Measurements from ENCODE around the gene KNCN. TPM values are rescaled to one million over a fixed set of nuclear protein-coding genes. Genes with fewer than 3 reads are reported as not detected.

Gene KNCN
- total RNA-seq, 2 donors from 2014 or later, result not detected

Other genes starting within 250 kb of the KNCN start
- gene LRRC41, start 248.0 kb downstream of the KNCN start, total RNA-seq, result 10 to 100 TPM; 49.3 to 55.8 TPM
- 100 to 1,000 TPM; 451 to 502 TPM for gene UQCRH, start 247.9 kb downstream of the KNCN start, total RNA-seq
- gene NSUN4, start 210.8 kb downstream of the KNCN start, total RNA-seq, result 10 to 100 TPM; 18.3 to 19.0 TPM
- gene FAAH, start 157.3 kb downstream of the KNCN start, total RNA-seq, result 100 to 1,000 TPM in 1 of 2 donors, 10 to 100 TPM in 1; 70.0 to 117 TPM
- gene DMBX1, start 61.8 kb downstream of the KNCN start, total RNA-seq, result not detected
- 10 to 100 TPM; 27.0 to 36.8 TPM for gene MKNK1, start 52.6 kb upstream of the KNCN start, total RNA-seq
- gene MOB3C, start 65.2 kb upstream of the KNCN start, total RNA-seq, result 10 to 100 TPM; 11.8 to 16.3 TPM
- gene ATPAF1, start 116.7 kb upstream of the KNCN start, total RNA-seq, result 10 to 100 TPM; 55.8 to 66.1 TPM
- not detected for gene TEX38, start 120.2 kb upstream of the KNCN start, total RNA-seq
- gene EFCAB14, start 167.5 kb upstream of the KNCN start, total RNA-seq, result 100 to 1,000 TPM in 1 of 2 donors, 10 to 100 TPM in 1; 87.4 to 114 TPM
- gene CYP4B1, start 247.4 kb upstream of the KNCN start, total RNA-seq, result 1 to 10 TPM in 1 of 2 donors, not detected in 1; 1.2 TPM